SK-N-SH treated with all-trans-retinoic acid at 6 μM for 48 hours (cell line): ENCODE results near the gene ELAVL1.

ENCODE experiments used
- ESRRG ChIP-seq: fragments of 250-450 bp; sonication (Bioruptor Pico); IDR thresholded peaks from 2 replicates; pipeline ENCODE4 v1.6.1; 2021; ENCODE audit warnings: mild to moderate bottlenecking
- PATZ1 ChIP-seq: fragments of 250-450 bp; sonication (Bioruptor Pico); IDR thresholded peaks from 2 replicates; pipeline ENCODE4 v1.8.0; 2020; ENCODE audit warnings: mild to moderate bottlenecking, moderate library complexity, borderline replicate concordance
- RARB ChIP-seq: fragments of 250-450 bp; sonication (Bioruptor Pico); IDR thresholded peaks from 2 replicates; pipeline ENCODE4 v1.8.0; 2021; ENCODE audit warnings: mild to moderate bottlenecking, moderate library complexity
- TOX ChIP-seq: fragments of 250-450 bp; sonication (Bioruptor Pico); IDR thresholded peaks from 2 replicates; pipeline ENCODE4 v1.8.0; 2021; ENCODE audit warnings: mild to moderate bottlenecking, moderate library complexity, borderline replicate concordance

GRCh38 chr19:8000298-8001038, 5.0 kb downstream of the ELAVL1 start:
- TF ChIP-seq TOX (CRISPR knock-in tag), result no peak
- TF ChIP-seq RARB (CRISPR knock-in tag), result no peak
- no peak for TF ChIP-seq PATZ1 (CRISPR knock-in tag)
- TF ChIP-seq ESRRG (CRISPR knock-in tag), result no peak
